Epidermal melanocyte (primary cell): ENCODE data around the gene PCP4L1.
"Not testable (repeated sequence)": the region's sequence is repeated elsewhere in the genome, so short reads cannot be mapped to it uniquely, and the experiment has no call there.

ENCODE experiments used
- DNase-seq: peaks from one replicate; pipeline ENCODE4 v3.0.0; 2011; ENCODE audit warnings: low spot score; ENCODE audit not compliant: insufficient read length

Gene PCP4L1

DNA sequence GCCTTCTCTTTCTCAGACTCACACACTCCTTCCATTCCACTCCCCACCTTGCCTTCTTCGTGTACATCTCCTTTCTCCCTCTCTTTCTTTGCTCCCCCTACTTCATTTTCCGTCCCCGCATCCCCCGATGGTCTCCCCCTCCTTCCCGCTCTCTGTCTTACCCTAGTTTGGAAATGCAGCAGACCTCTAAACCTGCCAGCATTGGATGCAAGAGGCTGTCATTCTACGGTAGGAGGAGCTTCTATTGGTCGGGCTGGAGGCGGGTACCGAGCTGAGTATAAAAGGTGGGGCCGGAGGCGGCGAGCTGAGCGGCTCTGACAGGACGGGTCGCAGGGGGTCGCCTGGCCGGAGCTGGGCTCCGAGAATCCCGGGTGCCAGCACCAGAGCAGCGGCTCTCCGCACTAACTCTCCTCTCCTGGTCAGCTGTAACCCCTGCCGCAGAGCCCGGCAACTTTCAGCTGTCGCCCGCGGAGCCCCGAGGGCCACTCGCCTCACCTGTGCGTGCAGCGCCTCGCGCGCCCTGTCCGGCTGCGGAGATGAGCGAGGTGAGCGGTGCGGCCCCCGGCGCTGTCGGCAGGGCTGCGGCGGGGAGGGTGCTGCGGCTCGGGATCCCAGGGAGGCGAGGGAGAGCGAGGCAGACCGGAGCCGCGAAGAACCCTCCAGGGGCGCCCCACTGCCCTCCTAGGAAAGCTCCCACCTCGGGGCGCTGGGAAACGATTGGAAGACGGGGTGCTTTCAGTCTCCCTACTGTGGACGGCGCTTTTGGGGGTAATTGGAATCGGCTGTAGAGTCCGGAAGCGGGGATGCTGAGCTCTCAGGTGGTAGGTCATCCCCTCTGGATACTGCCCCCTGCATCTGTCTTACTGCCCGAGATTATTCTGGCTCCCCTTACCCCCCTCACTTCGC is at the start of gene PCP4L1:
TSS of gene PCP4L1 (plus strand) at position 307 of the 906 bp plus-strand sequence. CDS start at position 537, 230 bp downstream.
- DNase-seq, result no peak

- DNase-seq, result peak; percentile 65
Observed at GRCh38 chr1:161209790-161210409, 48.6 kb upstream of the PCP4L1 start.

DNA sequence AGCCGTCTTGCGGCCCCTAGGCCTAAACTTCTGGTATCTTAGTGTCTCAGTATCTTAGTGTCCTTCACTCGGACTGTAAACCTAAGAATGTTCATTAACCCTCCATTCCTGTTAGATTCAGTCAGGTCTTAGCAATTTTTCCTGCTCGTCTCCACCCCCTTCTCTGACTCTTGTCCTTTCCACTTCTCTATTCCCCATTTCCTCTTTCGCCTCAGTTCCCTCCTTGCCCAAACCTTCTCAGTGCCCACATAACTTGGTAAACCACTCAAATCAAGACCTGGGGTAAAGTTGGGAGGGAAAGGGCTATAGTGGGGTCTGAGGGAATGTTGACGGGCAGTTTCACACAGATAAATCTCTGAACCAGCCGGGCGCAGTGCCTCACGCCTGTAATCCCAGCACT is 44.2 kb upstream of the PCP4L1 start:
- no peak for DNase-seq

- DNase-seq, result no peak
Observed at GRCh38 chr1:161215076-161215475, 43.5 kb upstream of the PCP4L1 start, which contains the start of gene FCER1G. FCER1G (plus strand) TSS chr1:161215295; CDS start chr1:161215322, 27 bp downstream.

DNA sequence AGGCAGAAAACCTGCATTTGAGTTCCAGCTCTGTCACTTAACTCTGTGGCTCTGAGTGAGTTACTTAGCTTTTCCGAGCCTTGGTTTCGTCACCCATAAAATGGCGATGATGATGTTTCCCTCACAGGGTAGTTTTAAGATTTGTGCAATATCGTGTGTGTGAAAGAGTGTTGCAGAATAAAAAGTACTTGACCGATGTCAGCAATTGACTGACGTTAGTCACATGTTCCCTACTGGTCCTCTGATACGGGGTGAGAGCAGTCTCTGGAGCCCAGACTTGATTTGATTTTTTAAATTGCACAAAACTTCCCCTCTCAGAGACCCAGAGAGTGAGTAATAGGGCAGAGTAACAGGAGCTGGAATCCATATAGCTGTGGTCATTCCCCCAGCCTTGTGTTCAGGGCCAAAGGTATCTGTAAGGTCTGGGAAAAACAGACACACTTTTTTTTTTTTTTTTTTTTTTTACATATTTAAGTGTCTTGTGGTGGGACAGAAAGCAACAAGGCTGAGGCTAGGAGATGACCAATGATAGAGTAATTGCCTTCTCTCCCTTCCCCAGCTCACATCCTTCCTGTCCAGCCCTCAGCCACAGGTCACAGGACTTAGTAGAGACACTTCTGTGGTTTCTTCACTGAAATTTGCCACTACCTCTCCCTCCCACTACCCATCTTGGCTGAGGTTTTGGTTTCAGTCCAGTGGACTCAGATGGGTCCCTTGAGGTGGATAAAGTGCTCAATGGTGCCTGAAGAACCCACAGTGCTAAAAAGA is 41.4 kb upstream of the PCP4L1 start:
- no peak for DNase-seq

- no peak for DNase-seq
Observed at GRCh38 chr1:161217831-161218230, 40.7 kb upstream of the PCP4L1 start.

GRCh38 chr1:161218301-161219077 is 40.1 kb upstream of the PCP4L1 start:
- no peak for DNase-seq

- DNase-seq, result no peak
Observed at GRCh38 chr1:161219078-161219892, 39.3 kb upstream of the PCP4L1 start.

DNA sequence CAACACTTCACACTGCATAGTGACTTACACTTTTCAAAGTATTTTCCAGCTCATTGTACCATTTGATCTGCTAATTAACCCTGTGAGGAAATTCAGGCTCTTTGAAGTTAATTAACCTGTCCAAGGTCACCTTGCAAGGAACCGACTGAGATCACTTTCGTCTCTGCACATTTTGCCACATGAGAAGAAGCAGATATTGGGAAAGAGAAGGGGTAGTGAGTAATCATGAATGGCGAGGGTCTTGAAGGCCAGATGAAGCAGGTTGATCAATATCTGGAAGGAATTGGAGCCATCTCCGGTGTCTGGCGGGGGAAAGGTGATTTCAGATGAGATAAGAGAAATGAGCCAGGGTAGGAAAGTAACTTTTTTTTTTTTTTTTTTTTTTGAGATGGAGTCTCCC is 38.5 kb upstream of the PCP4L1 start:
- no peak for DNase-seq

- DNase-seq, result no peak
Observed at GRCh38 chr1:161222175-161223019, 36.1 kb upstream of the PCP4L1 start.

GRCh38 chr1:161223805-161224694 is 34.5 kb upstream of the PCP4L1 start:
- no peak for DNase-seq

GRCh38 chr1:161224695-161225087 is 33.9 kb upstream of the PCP4L1 start:
- DNase-seq, result not testable (repeated sequence)

DNA sequence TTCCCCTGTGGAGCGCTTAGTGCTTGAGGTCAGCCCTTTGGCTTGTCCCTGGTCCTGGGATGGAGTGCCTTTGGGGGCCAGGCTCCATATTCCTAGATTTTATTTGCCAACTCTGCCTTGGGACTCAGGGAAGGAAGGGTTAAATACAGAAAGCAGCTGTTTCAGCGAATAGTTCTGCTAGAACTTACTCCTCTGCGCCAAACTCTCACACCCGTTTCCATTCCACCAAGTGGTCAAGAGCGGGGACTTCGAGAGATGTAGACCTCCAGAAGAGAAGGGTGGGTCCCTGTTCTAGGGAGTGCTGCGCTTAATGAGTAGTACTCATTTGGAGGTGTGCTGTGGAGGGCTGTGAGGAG is 33.4 kb upstream of the PCP4L1 start:
- no peak for DNase-seq

DNA sequence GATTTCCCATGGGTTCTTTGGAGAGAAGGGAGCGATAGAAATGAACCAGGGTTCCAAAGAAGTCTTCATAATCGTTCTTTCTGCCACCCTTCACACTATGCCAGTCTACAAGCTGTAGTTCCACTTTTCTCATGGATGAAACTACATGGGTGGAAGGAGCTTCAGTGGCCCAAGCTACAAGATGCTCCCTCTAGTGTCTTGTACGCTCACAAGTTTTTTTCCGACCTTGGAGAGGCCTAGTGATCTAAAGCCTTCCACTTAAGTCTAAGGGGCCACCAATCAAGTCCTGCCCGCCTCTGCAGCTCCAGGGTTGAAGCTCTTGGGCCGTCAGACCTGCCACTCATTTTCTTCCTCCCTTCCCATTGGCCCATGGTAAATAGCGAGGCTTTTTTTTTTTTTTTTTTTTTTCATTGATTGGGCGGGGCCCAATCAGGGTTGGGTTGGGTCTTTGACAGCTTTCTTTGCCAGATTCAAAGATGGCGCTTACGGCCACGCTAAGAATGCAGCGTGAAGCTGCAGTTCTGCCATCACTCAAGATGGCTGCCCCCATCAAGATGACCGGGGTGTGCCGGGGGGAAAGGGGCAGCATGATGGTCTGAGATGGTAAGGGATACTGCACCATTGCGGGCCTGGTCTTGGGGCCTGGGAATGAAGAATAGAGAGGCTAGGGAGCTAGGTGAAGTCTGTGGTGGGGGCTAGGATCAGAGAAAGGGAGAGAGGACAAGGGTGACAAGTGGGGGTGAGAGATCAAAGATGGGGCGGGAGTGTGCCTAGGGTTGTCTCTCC is 32.8 kb upstream of the PCP4L1 start, which contains the start of gene TOMM40L:
TSS of gene TOMM40L (plus strand) at position 527 of the 786 bp plus-strand sequence. CDS start 430 bp downstream, outside the sequence.
- DNase-seq, result peak; percentile 98

- no peak for DNase-seq
Observed at GRCh38 chr1:161226320-161226711, 32.2 kb upstream of the PCP4L1 start.

- DNase-seq, result no peak
Observed at GRCh38 chr1:161226759-161227158, 31.8 kb upstream of the PCP4L1 start.

- peak; percentile 82 for DNase-seq
Observed at GRCh38 chr1:161227196-161227871, 31.2 kb upstream of the PCP4L1 start.
